Endothelial cell of umbilical vein (primary cell): ENCODE results near the gene TKFC. TPM values are rescaled to one million over a fixed set of nuclear protein-coding genes. Genes with fewer than 3 reads are reported as not detected.

Experiments
- BruUV-seq: library from RNA; stranded (reverse); fragments of 400-500 nt; replicated peaks from 2 replicates; lab custom pipeline; 2021; lab: Mats Ljungman, UMichigan
- CTCF ChIA-PET: fragments of 300-600, 350-600 bp; sonication (Branson Sonifier 250); formaldehyde crosslinking; loops from one replicate; lab custom pipeline; 2021; ENCODE audit warnings: antibody characterized with exemption, inconsistent platforms; lab: Charles Lee
- POLR2A ChIA-PET: fragments of 300-600, 350-600 bp; sonication (Branson Sonifier 250); formaldehyde crosslinking; loops from one replicate; lab custom pipeline; 2021; ENCODE audit warnings: antibody characterized with exemption, inconsistent platforms; lab: Charles Lee
- DNase-seq: peaks from one replicate; pipeline ENCODE4 v3.0.0-alpha.2; 2011; ENCODE audit warnings: low read depth, low spot score
- FAIRE-seq: peaks from 2 replicates; lab custom pipeline; 2011; peaks lifted over from hg19 to GRCh38; lab: Jason Lieb, UNC
- H2AFZ ChIP-seq: 2 replicates; pipeline ENCODE4 v1.6.0; 2012; ENCODE audit warnings: low read depth, low read length, control low read depth, inconsistent platforms
- H3K27ac ChIP-seq: 2 replicates; pipeline ENCODE4 v1.5.1; 2011; ENCODE audit warnings: low read depth, mild to moderate bottlenecking, control low read depth, low read length, moderate library complexity; ENCODE audit not compliant: insufficient read depth
- H3K27me3 ChIP-seq, 2 experiments: 2 replicates each; pipeline versions ENCODE4 v1.6.0 to v1.6.1; 2011; ENCODE audit warnings: low read length in 2 of 2, mixed read lengths in 1 of 2; ENCODE audit not compliant: control insufficient read depth in 2 of 2, insufficient read depth in 2 of 2
- H3K36me3 ChIP-seq, 2 experiments: 2 replicates in 1 of 2; 3 replicates in 1 of 2; pipeline ENCODE4 v1.5.1; 2011; ENCODE audit warnings: low read length in 2 of 2, mild to moderate bottlenecking in 1 of 2, moderate library complexity in 1 of 2; ENCODE audit not compliant: control insufficient read depth in 2 of 2, insufficient read depth in 2 of 2; ENCODE audit errors: extremely low read depth in 1 of 2
- H3K4me1 ChIP-seq: 3 replicates; pipeline ENCODE4 v1.5.1; 2011; ENCODE audit warnings: mild to moderate bottlenecking, low read length; ENCODE audit not compliant: control insufficient read depth, insufficient read depth; ENCODE audit errors: extremely low read depth
- H3K4me2 ChIP-seq: 2 replicates; pipeline ENCODE4 v1.6.1; 2011; ENCODE audit warnings: low read length, control low read depth, mixed read lengths; ENCODE audit not compliant: insufficient read depth
- H3K4me3 ChIP-seq, 3 experiments: fragments of 200-600 bp in 1 of 3; sonication (generic), shearing (Covaris generic) in 1 of 3; replicated peaks in 1 of 3; 2 replicates each; pipeline ENCODE4 v1.5.1; 2011 to 2016; ENCODE audit warnings: control low read depth in 3 of 3, low read length in 3 of 3, mild to moderate bottlenecking in 2 of 3, inconsistent platforms in 1 of 3, low read depth in 1 of 3, moderate library complexity in 1 of 3; ENCODE audit not compliant: insufficient read depth in 1 of 3
- H3K79me2 ChIP-seq: 2 replicates; pipeline ENCODE4 v1.6.0; 2012; ENCODE audit warnings: low read length, inconsistent platforms; ENCODE audit not compliant: control insufficient read depth, insufficient read depth
- H3K9ac ChIP-seq: replicated peaks from 2 replicates; pipeline ENCODE3; 2011; ENCODE audit warnings: low read length, control low read depth; ENCODE audit not compliant: insufficient read depth; ENCODE audit errors: extremely low read depth
- H3K9me1 ChIP-seq: replicated peaks from 3 replicates; pipeline ENCODE4 v1.6.0; 2011; ENCODE audit warnings: mild to moderate bottlenecking, low read length; ENCODE audit not compliant: control insufficient read depth, insufficient read depth; ENCODE audit errors: extremely low read depth
- H3K9me3 ChIP-seq: replicated peaks from 2 replicates; pipeline ENCODE4 v1.5.1; 2012; ENCODE audit warnings: low read length, inconsistent platforms; ENCODE audit not compliant: control insufficient read depth, insufficient read depth
- H4K20me1 ChIP-seq: replicated peaks from 2 replicates; pipeline ENCODE3; 2011; ENCODE audit warnings: mild to moderate bottlenecking, low read length; ENCODE audit not compliant: control insufficient read depth, insufficient read depth; ENCODE audit errors: extremely low read depth
- EZH2 ChIP-seq: IDR thresholded peaks from 2 replicates; pipeline ENCODE4 v1.6.1; 2012; ENCODE audit warnings: borderline replicate concordance, low read depth, mild to moderate bottlenecking, moderate library complexity, low read length, inconsistent platforms; ENCODE audit not compliant: severe bottlenecking
- FOS ChIP-seq: IDR thresholded peaks from 2 replicates; pipeline ENCODE4 v1.6.1; 2011; ENCODE audit warnings: mild to moderate bottlenecking, low read length, moderate library complexity, borderline replicate concordance; ENCODE audit not compliant: insufficient read depth
- GATA2 ChIP-seq: IDR thresholded peaks from 2 replicates; pipeline ENCODE4 v1.7.0; 2011; ENCODE audit warnings: low read depth, mild to moderate bottlenecking, moderate library complexity, mixed read lengths, low read length; ENCODE audit not compliant: insufficient read length, insufficient read depth
- JUN ChIP-seq: IDR thresholded peaks from 2 replicates; pipeline ENCODE4 v1.6.1; 2011; ENCODE audit warnings: borderline replicate concordance, low read depth; ENCODE audit not compliant: insufficient read length, insufficient read depth
- MYC ChIP-seq: IDR thresholded peaks from one replicate; pipeline ENCODE4 v1.6.1; 2011; ENCODE audit warnings: mild to moderate bottlenecking, low read depth, low read length
- POLR2A ChIP-seq: IDR thresholded peaks from 2 replicates; pipeline ENCODE4 v1.6.1; 2012; ENCODE audit warnings: low read depth, mild to moderate bottlenecking, control low read depth, low read length
- POLR2AphosphoS5 ChIP-seq: IDR thresholded peaks from 2 replicates; pipeline ENCODE4 v1.6.1; 2012; ENCODE audit warnings: low read depth, mild to moderate bottlenecking, control low read depth, low read length, moderate library complexity; ENCODE audit not compliant: insufficient read depth
- dilution Hi-C: fragments of 300-500 bp; cut with MboI; formaldehyde crosslinking; loops from one replicate; pipeline ENCODE4 v1.15.0; 2019; ENCODE audit warnings: low sequenced_read_pairs; ENCODE audit not compliant: extremely low pct_ligation_motif_present
- intact Hi-C: fragments of 100-400 bp; cut with micrococcal nuclease; formaldehyde crosslinking; loops from one replicate; pipeline ENCODE4 v1.10.0; 2022
- polyA plus RNA-seq, 4 experiments: library from polyadenylated mRNA; depleted of rRNA in 3 of 4; stranded (reverse) in 3 of 4; unstranded in 1 of 4; fragments of >200 nt; gene quantifications; 2 replicates each; pipeline versions ENCODE4 v1.2.1 to v1.2.3, GENCODE V29; 2011 to 2012; ENCODE audit warnings: missing spikeins in 1 of 4
- total RNA-seq: library from RNA; stranded (reverse); gene quantifications from 2 replicates; pipeline ENCODE4 v1.2.3, GENCODE V29; 2021
- TF ChIP-seq, protein P1 (sequence below): IDR thresholded peaks from 2 replicates; pipeline ENCODE4 v1.6.1; 2011; ENCODE audit not compliant: insufficient read depth, insufficient read length
- TF ChIP-seq, protein P2 (sequence below), 2 donors: IDR thresholded peaks; 1 replicate in 1 of 2; 2 replicates in 1 of 2; pipeline ENCODE4 v1.5.1; 2011; ENCODE audit warnings: low read length in 2 of 2, mild to moderate bottlenecking in 2 of 2, moderate library complexity in 2 of 2, control low read depth in 1 of 2, inconsistent platforms in 1 of 2, low read depth in 1 of 2; ENCODE audit not compliant: insufficient read depth in 1 of 2; ENCODE audit errors: extremely low read depth in 1 of 2

Gene TKFC
- total and polyA plus RNA-seq, 2 donors (not counting 3 experiments of a cell fraction or from before 2014, with no cell fraction given) = 30.8 to 31.7 TPM

DNA sequence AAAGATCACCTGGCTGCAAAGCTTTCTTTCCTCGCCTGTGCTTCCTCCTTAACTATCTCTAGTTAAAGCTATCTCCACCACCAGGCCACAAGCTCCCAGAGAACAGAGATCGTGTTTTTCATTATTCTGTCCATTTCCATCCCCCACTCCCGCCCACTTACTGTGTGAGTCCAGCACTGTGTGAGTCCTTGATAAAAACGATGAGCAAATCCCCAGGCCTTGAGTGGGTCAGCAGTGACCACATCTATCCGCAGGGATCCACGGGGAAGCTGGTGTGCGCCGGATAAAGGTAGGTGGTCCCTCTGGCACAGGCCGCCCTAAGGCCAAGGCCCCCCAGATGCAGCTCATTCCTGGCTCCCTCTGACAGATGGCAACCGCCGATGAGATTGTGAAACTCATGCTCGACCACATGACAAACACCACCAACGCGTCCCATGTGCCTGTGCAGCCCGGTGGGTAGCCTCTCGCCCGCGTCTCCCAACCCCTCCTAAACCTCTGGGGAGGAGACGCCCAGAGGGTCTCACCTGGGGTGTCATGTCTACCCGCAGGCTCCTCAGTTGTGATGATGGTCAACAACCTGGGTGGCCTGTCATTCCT, 9.3 kb downstream of the TKFC start:
- POLR2A ChIA-PET = interaction anchor here (1.2 kb wide), 1 partner anchor 20 kb away, joined by 3 read pairs; the partner anchor contains the start of genes CYB561A3 and TMEM138
- dilution Hi-C loops (no loop called here), intact Hi-C loops (no loop called here)
- no peaks in the 10 kb centered on the region for H4K20me1 ChIP-seq
- peaks cover 0 to 2% of the 10 kb centered on the region in 2 experiments for H3K36me3 ChIP-seq
- H3K79me2 ChIP-seq = no peaks in the 10 kb centered on the region
- H3K9ac ChIP-seq = no peak overlapping the region
- no peaks in the 10 kb centered on the region for H3K27me3 ChIP-seq
- no peaks in the 10 kb centered on the region for H3K9me3 ChIP-seq
- DNase-seq (no peak), FAIRE-seq (no peak)
- H3K4me2 ChIP-seq = no peak overlapping the region
- CTCF ChIA-PET = interaction anchor here (1.0 to 2.4 kb wide), 2 partner anchors 44 to 92 kb away, joined by 3 to 12 read pairs; no protein-coding TSS in a partner anchor
- no TSS peak for BruUV-seq
- no peak overlapping the region for H3K27ac ChIP-seq
- H3K4me1 ChIP-seq = no peaks in the 10 kb centered on the region
- no peaks in the 10 kb centered on the region for H3K9me1 ChIP-seq
- H2AFZ ChIP-seq = no peak overlapping the region
- TF ChIP-seq MYC (no peak), GATA2 (no peak), POLR2AphosphoS5 (no peak), JUN (no peak), POLR2A (no peak), EZH2 (no peak), FOS (no peak)
- TF ChIP-seq, protein P1, sequence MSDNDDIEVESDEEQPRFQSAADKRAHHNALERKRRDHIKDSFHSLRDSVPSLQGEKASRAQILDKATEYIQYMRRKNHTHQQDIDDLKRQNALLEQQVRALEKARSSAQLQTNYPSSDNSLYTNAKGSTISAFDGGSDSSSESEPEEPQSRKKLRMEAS = no peak
- TF ChIP-seq, protein P2, sequence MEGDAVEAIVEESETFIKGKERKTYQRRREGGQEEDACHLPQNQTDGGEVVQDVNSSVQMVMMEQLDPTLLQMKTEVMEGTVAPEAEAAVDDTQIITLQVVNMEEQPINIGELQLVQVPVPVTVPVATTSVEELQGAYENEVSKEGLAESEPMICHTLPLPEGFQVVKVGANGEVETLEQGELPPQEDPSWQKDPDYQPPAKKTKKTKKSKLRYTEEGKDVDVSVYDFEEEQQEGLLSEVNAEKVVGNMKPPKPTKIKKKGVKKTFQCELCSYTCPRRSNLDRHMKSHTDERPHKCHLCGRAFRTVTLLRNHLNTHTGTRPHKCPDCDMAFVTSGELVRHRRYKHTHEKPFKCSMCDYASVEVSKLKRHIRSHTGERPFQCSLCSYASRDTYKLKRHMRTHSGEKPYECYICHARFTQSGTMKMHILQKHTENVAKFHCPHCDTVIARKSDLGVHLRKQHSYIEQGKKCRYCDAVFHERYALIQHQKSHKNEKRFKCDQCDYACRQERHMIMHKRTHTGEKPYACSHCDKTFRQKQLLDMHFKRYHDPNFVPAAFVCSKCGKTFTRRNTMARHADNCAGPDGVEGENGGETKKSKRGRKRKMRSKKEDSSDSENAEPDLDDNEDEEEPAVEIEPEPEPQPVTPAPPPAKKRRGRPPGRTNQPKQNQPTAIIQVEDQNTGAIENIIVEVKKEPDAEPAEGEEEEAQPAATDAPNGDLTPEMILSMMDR (IDR thresholded peaks at IDR 0.05; ENCODE audit: extremely low read depth in 1 of 2, insufficient read depth in 1 of 2, low read depth in 1 of 2, low read length in 2 of 2) = no peak
- H3K4me3 ChIP-seq = no peak overlapping the region
